ENCODE data around the gene TLL1.

Gene TLL1

DNA sequence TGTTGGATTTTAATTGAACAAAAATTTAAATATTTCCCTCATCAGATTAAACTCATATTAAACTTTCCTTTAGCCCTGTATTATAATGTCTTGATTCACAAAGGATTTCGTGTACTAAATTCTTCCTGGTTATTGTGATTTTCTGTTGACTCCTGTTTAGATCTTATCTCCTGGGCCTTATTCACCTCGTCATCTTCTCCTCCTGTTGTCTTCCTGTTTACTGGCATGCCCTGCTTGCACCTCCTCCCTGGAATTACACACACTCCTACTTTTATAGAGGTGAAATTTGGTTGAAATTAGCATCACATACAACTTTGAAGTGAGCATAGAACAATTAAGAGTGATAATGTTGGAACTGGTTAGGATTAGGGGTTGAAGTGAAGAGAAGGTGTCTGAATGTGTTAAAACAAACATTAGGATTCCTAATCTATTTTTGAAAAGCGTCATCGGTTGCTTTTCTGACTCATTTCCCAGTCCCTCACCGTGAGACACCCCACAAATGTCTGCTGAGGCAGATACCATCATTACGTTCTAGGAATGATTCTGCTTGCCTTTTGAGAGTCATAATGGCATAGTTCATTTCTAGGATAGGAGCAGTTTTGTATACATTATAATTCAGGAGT is 32.5 kb downstream of the TLL1 start:
- no peak for FAIRE-seq

DNA sequence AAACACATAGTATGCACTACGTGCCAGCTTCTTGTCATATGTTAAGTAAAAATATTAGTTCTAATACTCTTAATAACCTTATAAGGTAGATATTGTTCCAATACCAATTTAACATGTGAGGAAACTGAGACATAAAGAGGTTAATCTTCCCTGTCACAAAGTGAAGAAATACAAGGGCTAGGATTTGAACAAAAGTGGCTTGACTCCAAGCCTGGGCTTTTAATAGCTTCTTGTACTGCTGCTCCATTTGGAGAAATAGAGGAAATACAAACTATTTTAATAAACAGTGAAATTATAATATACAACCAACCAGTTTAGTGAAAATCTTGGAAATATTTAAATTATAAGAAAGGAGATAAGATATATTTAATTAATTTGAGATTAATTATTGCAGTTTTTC is 33.2 kb downstream of the TLL1 start:
- no peak for FAIRE-seq

DNA sequence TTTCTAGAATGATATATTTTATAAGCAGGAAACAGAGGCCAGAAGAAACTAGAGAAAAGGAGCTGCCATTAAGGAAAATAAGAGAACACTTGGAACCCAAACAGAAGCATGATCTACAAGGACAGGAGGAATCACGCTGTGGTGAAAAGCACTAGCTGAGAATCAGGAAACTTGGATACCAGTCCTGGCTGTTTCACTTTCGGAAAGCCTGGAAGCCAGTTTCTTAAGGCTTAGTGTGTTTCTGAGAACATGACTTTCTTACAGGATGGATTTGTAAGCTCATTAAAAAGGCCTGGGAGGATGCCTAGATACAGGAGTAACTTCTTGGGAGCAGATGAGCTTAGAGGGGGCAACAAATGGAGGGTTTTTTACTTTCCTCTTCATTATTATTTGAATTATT is 36.9 kb downstream of the TLL1 start:
- no peak for FAIRE-seq

DNA sequence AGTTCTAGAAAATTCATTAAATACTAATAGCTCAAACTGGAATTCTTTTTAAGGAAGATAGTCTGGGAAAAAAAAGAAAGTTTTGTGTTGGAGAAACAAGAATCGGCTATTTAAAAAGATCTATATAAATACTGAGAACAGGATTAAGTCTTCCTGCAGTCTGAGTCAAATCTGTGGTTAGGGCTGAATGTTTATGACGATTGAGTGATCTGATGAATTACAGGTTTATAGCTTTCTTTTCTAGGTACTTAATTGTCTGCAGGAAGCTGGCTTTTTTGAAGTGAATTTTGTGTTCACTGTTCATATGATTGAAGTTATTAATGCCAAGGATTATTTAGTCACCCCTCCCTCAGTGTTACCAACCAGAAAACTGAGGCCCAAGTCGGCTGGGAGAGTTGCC is 42.2 kb downstream of the TLL1 start:
- FAIRE-seq = no peak

DNA sequence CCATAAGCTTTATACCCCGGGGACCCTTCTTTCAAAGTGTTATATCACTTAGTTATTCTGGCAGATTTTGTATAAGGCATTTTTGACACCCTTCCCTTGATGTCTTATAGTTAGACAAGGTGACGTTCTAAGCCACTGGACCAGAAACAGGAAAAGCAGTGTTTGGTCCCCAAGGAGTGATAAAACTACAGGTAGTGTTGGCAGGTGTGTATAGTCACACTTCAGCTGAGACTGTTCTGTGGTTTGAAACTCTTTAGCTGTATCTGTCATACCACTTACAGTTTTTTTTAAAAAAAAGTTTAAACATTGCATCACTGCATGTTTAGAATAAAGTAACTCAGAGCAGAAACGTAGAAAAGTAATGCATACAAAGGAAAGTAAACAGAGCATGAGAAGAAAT is 48.5 kb downstream of the TLL1 start:
- no peak for FAIRE-seq

DNA sequence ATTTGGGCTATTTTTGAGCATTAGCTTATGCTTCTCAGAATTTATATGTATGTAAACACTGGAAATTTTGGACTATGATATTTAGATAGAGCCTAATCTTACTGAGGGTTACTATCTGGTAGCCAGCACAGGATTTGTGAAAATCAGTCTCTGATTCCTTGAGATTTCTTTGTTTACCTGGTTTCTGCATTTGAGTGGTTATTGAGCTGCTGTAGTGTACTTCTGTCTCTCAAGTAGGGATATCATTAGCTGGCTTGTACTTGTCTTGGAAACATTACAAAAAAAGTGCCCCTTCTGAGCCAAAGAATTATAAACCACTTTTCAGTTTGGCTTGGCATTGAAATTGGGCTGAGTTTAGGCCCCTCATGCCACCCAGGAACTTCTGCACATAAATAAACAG is 49.7 kb downstream of the TLL1 start:
- FAIRE-seq = no peak

DNA sequence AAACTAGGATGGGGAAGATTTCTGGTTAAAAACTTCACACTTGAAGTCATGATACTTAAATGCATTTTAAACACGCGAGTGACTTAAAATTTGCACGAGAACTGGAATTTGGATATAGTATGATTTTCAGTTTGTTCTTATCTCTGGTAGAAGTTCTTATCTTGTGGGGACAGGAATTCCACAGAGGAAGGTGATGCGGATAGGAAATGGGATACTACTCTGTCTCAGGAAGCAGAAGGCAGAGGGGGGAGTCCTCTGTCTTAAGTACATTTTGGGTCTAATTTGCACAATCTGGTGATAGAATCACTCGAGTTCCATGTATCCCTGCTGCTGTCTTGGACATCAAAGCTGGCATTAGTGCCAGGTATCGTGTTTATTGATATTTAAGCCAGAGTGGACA is 53.3 kb downstream of the TLL1 start:
- FAIRE-seq = no peak

DNA sequence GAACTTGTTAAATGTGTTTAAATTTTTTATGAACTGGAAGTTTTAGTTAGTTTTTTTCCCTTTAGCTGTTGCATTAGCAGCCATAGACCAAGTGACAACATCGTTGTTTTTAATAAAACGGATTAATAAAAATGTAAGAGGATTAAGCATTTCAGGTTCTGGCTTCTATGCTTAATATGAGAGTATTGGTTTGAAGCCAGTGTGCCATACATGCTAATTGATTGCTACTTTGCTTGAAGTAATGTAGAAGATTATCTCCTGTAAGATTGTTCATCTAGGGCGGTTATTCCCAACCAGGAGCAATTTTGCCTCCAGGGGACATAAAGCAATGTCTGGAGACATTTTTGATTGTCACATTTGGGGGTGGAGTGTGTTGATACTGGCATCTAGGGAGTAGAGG is 54.3 kb downstream of the TLL1 start:
- FAIRE-seq = no peak

DNA sequence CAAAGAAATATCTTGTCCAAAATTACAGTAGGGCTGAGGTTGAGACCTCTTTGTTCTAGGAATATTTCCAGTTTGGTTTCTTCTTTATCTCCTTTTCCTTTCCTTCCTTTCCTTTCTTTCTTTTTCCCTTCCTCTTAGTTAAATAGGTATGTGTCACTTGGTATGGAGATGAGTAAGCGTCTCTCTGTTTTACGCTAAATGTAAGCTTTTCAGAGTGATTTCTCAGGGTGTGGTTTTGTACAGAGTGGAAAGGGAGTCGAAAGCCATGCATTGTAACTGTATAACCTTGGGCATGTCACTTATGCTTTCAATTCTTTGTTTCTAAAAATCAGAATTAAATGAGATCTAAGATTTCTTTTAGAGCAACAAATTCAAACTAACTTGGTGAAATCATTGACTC is 54.8 kb downstream of the TLL1 start:
- FAIRE-seq = no peak

DNA sequence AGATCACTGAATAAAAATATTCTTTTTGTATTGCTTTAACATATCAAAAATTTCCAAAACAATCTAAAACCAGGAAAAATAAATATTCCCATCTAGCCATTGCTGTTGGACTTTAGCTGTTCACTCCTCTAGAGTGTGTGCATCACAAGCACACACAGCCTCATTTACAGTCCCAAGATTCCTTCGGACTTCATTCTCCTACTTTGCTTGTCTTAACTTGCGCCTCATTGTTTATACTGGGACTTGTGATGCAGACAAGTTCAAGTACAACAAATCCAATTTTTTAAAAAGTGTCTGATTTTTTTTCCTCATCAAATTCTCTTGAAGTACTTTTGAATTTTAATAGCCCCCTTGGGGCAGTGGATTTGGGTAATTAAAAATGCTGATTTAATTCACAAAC is 55.6 kb downstream of the TLL1 start:
- FAIRE-seq = no peak

DNA sequence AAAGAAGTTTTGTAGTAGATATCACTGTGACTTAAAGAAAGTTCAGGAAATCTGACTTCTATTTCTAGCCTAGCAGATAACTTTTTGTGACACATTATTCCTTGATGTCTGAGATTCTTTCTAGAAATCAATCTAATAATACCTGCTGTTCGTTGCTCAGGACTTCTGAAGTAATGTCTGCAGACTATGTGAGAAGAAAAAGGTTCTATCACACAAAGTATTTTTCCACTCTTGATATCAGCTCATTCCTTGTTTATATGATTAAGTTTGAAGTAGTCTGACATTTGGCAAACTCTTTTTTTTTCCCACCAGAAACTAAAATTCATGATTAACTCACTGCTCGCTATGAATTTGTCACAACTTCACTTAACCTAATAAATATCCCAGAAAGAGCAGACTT is 56.6 kb downstream of the TLL1 start:
- no peak for FAIRE-seq

DNA sequence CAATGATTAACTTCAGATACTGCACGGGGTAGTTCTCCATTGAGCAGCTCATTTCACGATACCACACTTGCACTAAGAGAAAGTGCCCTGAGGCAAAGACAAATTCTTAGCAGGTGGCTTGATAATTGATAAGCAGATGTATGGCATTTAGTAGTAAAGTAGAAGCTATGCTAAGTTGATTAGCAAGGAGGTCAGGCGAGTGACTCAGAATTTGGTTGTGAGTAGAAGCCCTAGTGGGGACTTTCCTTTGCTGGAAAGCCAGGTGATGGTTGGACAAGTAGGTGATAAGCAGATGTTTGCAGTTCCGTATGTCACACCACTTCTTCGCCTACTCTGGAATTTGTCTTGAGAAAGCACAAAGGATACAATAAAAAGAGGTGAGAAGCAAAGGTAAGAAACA is 58.7 kb downstream of the TLL1 start:
- no peak for FAIRE-seq

DNA sequence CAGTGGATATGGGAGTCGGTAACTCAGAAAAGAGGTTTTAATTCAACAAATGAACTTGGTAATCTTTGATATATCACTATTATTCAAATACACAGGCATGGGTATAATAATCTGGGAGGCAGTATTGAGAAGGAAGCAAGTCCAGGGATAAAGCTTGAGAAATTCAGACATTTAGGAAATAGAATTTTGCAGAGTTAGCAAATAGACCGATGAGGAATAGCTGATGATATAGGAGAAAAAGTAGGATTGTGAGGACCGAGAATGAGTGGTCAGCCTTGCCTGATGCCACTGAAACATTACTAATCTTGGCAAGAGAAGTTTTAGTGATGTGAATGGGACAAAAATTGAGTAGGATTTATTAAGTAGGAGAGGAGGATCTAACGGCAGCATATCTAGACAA is 71.9 kb downstream of the TLL1 start:
- no peak for FAIRE-seq

DNA sequence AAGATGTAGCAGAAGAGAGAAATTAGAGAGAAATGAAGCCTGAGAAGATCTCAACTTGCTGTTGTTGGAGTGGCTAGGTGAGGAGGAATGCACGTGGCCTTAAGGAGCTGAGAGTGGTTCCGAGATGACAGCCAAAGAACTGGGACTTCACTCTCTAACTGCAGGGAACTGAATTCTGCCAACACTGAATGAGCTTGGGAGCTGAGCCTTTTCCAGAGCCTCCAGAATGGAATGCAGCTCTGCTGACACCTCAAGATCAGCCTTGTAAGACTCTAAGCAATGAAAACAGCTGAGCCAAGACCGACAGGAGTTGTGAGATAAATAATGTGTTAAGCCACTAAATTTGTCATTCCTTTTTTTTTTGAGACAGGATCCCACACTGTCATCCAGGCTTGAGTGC is 73.0 kb downstream of the TLL1 start:
- FAIRE-seq = no peak

DNA sequence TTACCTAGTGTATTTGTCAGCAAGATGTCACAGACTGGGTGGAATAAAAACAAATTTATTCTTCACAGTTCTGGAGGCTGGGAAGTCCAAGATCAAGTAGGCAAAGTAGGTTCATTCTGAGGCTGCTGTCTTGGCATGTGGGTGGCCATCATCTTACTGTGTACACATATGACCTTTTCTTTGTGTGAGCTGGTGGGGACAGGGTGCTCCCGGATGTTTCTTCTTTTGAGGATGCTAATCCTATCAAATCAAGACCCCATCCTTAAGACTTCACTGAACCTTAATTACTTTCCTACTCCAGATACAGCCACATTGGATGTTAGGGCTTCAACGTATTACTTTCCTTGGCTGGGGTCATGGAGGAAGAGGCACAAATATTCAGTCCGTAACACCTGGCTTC is 74.0 kb downstream of the TLL1 start:
- FAIRE-seq = no peak

DNA sequence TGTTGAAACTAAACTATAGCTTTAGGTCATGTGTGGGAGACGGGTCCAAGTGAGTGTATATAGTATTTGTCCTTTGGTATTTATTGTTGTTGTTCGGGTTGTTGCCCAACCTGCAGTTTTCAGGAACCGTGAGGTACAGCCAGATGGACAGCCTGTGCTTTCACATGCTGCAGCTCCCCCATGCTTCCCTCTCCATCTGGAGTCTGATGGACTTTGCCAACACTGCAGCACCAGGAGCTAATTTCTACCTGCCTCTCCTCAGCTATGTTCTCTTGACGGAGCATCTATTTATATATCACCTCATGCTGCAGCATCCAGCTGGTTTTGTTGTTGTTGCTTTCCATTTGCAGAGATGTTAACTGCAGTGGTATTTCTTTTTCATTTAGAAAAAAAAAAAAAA is 80.1 kb downstream of the TLL1 start:
- FAIRE-seq = no peak

DNA sequence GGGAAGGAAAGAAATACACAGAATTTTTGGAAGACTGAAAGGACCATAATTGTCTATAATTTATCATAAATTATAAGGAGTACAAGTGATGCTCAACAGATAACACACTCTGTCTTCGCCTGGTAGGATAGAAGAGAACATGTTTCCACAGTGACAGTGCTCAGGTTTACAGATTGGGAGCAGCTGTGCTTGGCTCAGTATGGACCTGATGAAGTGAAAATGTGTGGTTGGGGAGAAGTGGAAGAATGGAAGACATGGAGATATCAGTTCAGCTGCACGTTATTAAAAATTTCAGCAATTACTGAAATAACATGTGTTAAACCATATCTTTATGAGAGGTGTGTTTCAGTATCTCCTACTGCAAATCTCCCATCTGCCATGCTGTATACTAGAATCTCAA is 90.6 kb downstream of the TLL1 start:
- FAIRE-seq = no peak

DNA sequence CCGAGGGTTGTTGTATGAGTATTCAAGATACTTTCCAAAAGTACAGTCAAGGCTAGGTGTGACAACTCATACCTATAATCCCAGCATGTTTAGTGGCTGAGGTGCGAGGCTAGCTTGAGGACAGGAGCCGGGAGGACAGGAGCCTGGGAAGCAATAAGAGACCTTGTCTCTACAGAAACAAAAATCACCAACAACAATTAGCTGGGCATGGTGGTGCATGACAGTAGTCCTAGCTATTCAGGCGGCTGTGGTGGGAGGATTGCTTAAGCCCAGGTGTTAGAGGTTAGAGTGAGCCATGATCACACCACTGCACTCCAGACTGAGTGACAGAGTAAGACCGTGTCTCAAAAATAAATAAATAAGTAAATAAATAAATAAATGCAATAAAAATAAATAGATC is 91.6 kb downstream of the TLL1 start:
- FAIRE-seq = no peak

DNA sequence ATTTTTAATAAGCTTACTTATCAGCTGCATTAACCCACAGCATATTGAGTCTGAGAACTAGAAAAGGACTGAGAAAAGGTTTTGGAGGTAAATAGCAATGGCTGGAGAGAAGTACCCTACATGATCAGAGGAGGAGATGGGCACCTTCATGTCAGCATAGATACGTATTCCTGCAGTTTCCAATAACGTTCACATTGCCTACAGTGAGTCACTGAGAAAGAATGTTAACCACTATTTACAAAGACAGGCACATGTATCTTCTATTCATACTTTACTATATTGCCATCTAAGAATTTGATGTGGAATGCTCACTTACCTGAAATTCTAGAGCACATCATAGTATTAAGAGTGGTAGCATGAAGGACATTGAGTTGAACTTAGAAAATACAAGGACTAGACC is 92.5 kb downstream of the TLL1 start:
- no peak for FAIRE-seq

DNA sequence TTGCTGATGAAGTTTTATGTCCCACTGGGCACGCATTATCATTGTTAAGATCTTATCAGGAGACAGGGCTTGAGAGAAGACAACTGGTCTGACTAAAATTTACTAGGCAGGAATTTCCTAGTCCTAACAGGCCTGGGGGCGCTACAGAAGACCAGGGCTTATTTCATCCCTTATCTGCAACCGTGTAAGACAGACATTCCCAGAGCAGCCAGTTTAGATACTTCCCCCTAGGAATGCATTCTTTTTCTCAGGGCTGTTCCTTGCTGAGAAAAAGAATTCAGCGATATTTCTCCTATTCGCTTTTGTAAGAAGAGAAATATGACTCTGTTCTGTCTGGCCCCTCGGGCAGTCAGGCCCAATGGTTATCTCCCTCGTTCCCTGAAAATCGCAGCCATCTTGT is 93.8 kb downstream of the TLL1 start:
- no peak for FAIRE-seq

DNA sequence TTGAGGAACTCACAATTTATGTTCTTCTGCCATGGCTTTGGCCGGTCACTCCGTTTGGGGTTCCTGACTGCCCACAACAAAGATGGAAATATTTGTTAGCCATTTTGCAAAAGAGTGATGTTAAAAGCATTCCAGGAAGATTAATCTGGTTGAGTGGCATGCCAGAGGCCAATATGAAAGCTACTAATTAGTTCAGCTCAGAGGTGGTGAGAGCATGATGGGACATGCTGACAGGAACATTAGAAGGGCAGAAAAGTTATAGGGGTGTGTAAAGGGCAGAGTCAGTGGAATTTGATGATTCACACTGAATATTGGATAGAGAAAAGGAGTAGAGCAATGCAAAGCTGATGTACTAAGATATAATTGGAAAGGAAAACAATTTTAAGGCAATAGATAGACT is 94.4 kb downstream of the TLL1 start:
- no peak for FAIRE-seq

DNA sequence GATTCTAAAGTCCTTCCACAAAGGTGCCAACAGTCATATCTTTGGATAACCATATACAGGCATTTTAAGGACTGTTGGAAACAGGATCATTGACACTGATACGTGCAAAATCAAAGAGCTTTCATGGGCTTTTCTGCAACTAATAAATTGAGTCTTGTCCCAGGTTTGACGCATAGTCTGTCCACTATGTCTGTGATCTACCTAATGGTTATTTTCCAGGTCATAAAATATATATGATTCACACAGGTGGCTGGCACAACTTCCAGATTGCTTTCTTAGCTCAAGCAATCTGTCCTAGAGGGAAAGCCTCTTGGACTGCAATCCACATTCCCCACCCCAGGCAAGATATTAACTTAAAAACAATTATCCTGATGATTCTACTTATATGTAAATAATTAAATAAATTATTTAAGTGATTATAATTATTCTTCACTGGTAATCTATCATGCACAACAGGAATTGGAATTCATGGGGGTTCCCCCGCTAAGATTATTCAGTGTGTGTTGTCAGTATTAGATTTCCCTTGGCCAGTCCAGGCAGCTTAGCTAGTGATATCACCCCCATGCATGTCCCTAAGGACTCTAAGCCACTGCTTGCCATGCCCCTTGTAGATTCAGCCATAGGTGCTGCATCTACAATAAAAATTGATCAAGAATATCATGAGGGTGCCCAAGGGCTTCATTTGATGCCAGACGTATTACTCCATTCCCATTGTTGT is 97.8 kb downstream of the TLL1 start:
- no peak for FAIRE-seq

DNA sequence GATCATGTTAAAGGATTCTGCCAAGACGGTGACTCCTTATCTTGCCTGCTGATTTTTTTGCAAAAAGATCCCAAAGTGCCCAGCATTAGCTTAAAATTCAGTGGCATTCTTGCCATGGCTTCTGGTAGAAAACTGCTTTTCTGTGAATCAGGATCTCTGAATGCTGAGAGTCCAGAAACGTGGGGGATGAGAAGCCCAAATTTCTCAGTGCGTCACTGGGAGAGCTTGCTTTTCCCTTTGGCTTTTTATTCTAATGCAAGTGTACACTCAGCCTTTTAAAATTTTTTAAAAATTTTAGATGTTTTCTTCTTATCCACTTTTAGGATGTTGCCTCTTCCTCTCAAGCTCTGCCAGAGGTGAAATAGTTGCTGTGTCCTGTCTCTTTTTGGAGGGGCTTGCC is 98.4 kb downstream of the TLL1 start:
- FAIRE-seq = no peak

DNA sequence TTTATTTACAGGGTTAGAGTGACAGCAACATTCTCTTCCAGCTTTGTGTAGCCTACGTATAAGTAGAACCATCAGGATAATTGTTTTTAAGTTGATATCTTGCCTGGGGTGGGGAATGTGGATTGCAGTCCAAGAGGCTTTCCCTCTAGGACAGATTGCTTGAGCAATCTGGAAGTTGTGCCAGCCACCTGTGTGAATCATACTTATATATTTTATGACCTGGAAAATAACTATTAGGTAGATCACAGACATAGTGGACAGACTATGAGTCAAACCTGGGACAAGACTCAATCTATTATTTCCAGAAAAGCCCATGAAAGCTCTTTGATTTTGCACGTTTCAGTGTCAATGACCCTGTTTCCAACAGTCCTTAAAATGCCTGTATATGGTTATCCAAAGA is 98.9 kb downstream of the TLL1 start:
- FAIRE-seq = no peak

DNA sequence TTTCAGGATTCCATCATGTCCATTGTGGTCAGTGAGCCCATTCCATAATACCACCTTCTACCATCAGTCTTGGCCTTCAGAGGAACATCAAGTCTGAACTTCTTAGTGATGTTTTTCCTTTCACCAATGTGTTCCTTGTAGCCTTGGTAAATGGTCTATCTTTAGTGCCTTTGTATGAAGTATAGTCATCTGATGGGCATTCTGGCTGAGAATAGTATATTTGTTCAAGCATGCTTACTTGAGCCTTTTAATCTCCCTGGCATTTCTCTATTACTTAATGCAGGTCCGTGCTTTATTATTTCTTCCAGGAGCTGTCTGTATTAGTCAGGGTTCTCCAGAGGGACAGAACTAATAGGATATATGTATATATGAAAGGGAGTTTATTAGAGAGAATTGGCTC is 99.7 kb downstream of the TLL1 start:
- no peak for FAIRE-seq

Measured in colon (tissue), 2 donors.